Measurements from ENCODE around the gene RHOBTB3. TPM values are rescaled to one million over a fixed set of nuclear protein-coding genes. Genes with fewer than 3 reads are reported as not detected.

The RHOBTB3 gene
- total RNA-seq, 4 donors from 2014 or later: 109 to 245 (median 183) TPM

- DNase-seq (ENCODE audit: low spot score) (no peak), ATAC-seq (ENCODE audit: low FRiP score) (no peak)
- no peak for TF ChIP-seq CTCF (IDR thresholded peaks at IDR 0.05)
These were observed 29.4 kb downstream of the RHOBTB3 start for GRCh38 chr5:95760273-95761191.

- no peak for TF ChIP-seq CTCF (IDR thresholded peaks at IDR 0.05)
- DNase-seq (ENCODE audit: low spot score) (no peak), ATAC-seq (ENCODE audit: low FRiP score) (peak; percentile 69)
These were observed 30.9 kb downstream of the RHOBTB3 start for GRCh38 chr5:95761771-95762651.

DNA sequence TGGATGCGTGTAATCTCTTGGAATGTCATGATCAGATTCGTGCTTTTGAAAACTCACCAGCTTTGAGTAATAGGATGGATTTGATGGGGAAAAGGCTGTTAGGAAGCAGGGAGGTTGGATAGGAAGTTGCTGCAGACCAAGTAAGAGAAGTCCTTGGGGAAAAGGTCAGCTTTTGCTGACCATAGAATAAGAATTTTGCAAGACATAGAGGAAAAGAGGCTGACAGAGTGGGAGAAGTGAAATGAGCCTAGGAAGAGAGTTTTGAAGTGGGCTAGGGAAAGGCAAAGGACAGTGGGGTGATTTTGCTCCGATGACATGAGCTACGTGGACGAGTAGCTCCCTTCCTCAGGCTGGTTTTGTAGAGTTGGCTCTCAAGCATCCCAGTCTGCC, 31.5 kb downstream of the RHOBTB3 start:
- ATAC-seq (ENCODE audit: low FRiP score): peak; percentile 16

GRCh38 chr5:95763941-95764340, 32.8 kb downstream of the RHOBTB3 start:
- ATAC-seq (ENCODE audit: low FRiP score) (no peak), DNase-seq (ENCODE audit: low spot score) (no peak)
- TF ChIP-seq CTCF (IDR thresholded peaks at IDR 0.05): no peak

More for the DNA sequence above, 31.5 kb downstream of the RHOBTB3 start:
- no peak for TF ChIP-seq CTCF (IDR thresholded peaks at IDR 0.05)
- DNase-seq (ENCODE audit: low spot score): no peak

- no peak for ATAC-seq (ENCODE audit: low FRiP score)
- TF ChIP-seq CTCF (IDR thresholded peaks at IDR 0.05): no peak
- no peak for DNase-seq (ENCODE audit: low spot score)
These were observed 37.6 kb downstream of the RHOBTB3 start for GRCh38 chr5:95768731-95769130.

GRCh38 chr5:95770830-95771708, 39.9 kb downstream of the RHOBTB3 start:
- DNase-seq (ENCODE audit: low spot score): no peak
- no peak for ATAC-seq (ENCODE audit: low FRiP score)
- no peak for TF ChIP-seq CTCF (IDR thresholded peaks at IDR 0.05)
